Skin epidermis (tissue), 12 donors: ENCODE results near the gene SYF2.
"Not testable (repeated sequence)": the region's sequence is repeated elsewhere in the genome, so short reads cannot be mapped to it uniquely, and the experiment has no call there.

Source experiments
- H3K27ac ChIP-seq, 21 experiments: fragments of 200-600 bp; sonication (generic) in 11 of 21; one replicate each; pipeline ENCODE4 v1.5.0; 2020; ENCODE audit warnings: mild to moderate bottlenecking in 3 of 21, inconsistent platforms in 2 of 21, moderate library complexity in 2 of 21
- H3K4me3 ChIP-seq, 7 experiments: fragments of 200-600 bp; sonication (generic) in 2 of 7; one replicate each; pipeline ENCODE4 v1.5.0; 2020; ENCODE audit warnings: inconsistent platforms in 2 of 7, mild to moderate bottlenecking in 2 of 7, moderate library complexity in 1 of 7

Gene SYF2

GRCh38 chr1:25187904-25188303 is 44.4 kb downstream of the SYF2 start:
- H3K4me3 ChIP-seq, H3K27ac ChIP-seq: not testable (repeated sequence)

- H3K27ac ChIP-seq = no peak overlapping the region
- no peak overlapping the region for H3K4me3 ChIP-seq
These were observed 45.2 kb downstream of the SYF2 start for GRCh38 chr1:25187077-25187476.

- H3K27ac ChIP-seq = no peak overlapping the region
- no peak overlapping the region for H3K4me3 ChIP-seq
These were observed 45.9 kb downstream of the SYF2 start for GRCh38 chr1:25186161-25187007.

GRCh38 chr1:25185409-25186160 is 46.7 kb downstream of the SYF2 start:
- Histone ChIP-seq H3K27ac (no peak overlapping the region), H3K4me3 (no peak overlapping the region)

- no peak overlapping the region for H3K4me3 ChIP-seq
- H3K27ac ChIP-seq = no peak overlapping the region
These were observed 48.1 kb downstream of the SYF2 start for GRCh38 chr1:25184001-25184762.

GRCh38 chr1:25183126-25183980 is 48.9 kb downstream of the SYF2 start:
- Histone ChIP-seq H3K4me3 (no peak overlapping the region), H3K27ac (no peak overlapping the region)

GRCh38 chr1:25182629-25183028 is 49.7 kb downstream of the SYF2 start:
- no peak overlapping the region for H3K4me3 ChIP-seq

GRCh38 chr1:25180996-25181395 is 51.3 kb downstream of the SYF2 start:
- H3K4me3 ChIP-seq = no peak overlapping the region
- H3K27ac ChIP-seq = no peak overlapping the region

More at GRCh38 chr1:25182629-25183028, 49.7 kb downstream of the SYF2 start:
- H3K27ac ChIP-seq = no peak overlapping the region

GRCh38 chr1:25178917-25179561 is 53.3 kb downstream of the SYF2 start:
- H3K4me3 ChIP-seq = no peak overlapping the region
- H3K27ac ChIP-seq = no peak overlapping the region

- H3K4me3 ChIP-seq = no peak overlapping the region
- no peak overlapping the region for H3K27ac ChIP-seq
These were observed 57.3 kb downstream of the SYF2 start for GRCh38 chr1:25174730-25175612.

- Histone ChIP-seq H3K27ac (no peak overlapping the region), H3K4me3 (no peak overlapping the region)
These were observed 58.0 kb downstream of the SYF2 start for GRCh38 chr1:25174363-25174729.

- Histone ChIP-seq H3K4me3 (no peak overlapping the region), H3K27ac (no peak overlapping the region)
These were observed 58.4 kb downstream of the SYF2 start for GRCh38 chr1:25173809-25174340.
